GM19328 (cell line): ENCODE results near the gene SPATS2L.
A peak's percentile ranks its signal among the peaks of the same experiment; 100 is the strongest.

Experiments used
- ATAC-seq: cut with Tn5 transposase; IDR thresholded peaks from one replicate; pipeline ENCODE4 v1.9.1; 2021; ENCODE audit warnings: mild to moderate bottlenecking, moderate library complexity; ENCODE audit not compliant: unreplicated experiment

The SPATS2L gene

GRCh38 chr2:200288670-200289429 is 17.6 kb upstream of the SPATS2L start:
- no peak for ATAC-seq

GRCh38 chr2:200296118-200296517 is 10.4 kb upstream of the SPATS2L start:
- no peak for ATAC-seq

- no peak for ATAC-seq
Measured at GRCh38 chr2:200297100-200297499, 9.4 kb upstream of the SPATS2L start.

GRCh38 chr2:200297989-200298388 is 8.5 kb upstream of the SPATS2L start:
- ATAC-seq = no peak

- no peak for ATAC-seq
Measured at GRCh38 chr2:200298816-200299215, 7.7 kb upstream of the SPATS2L start.

GRCh38 chr2:200300065-200300464 is 6.4 kb upstream of the SPATS2L start:
- no peak for ATAC-seq

- no peak for ATAC-seq
Measured at GRCh38 chr2:200300638-200301314, 5.7 kb upstream of the SPATS2L start.

- ATAC-seq = no peak
Measured at GRCh38 chr2:200301953-200302858, 4.3 kb upstream of the SPATS2L start.

GRCh38 chr2:200302940-200303727 is 3.4 kb upstream of the SPATS2L start:
- ATAC-seq = no peak

GRCh38 chr2:200305797-200306195 is 697 bp upstream of the SPATS2L start:
- ATAC-seq = no peak

GRCh38 chr2:200306931-200307723 is 634 bp downstream of the SPATS2L start:
- ATAC-seq = peak; percentile 45

GRCh38 chr2:200307724-200308545 is 1.4 kb downstream of the SPATS2L start:
- no peak for ATAC-seq

GRCh38 chr2:200308546-200309295 is 2.2 kb downstream of the SPATS2L start:
- ATAC-seq = no peak

GRCh38 chr2:200309296-200310049 is 3.0 kb downstream of the SPATS2L start:
- ATAC-seq = no peak

GRCh38 chr2:200310545-200310971 is 4.1 kb downstream of the SPATS2L start:
- no peak for ATAC-seq

- ATAC-seq = no peak
Measured at GRCh38 chr2:200311139-200311538, 4.6 kb downstream of the SPATS2L start.

- ATAC-seq = no peak
Measured at GRCh38 chr2:200314976-200315567, 8.6 kb downstream of the SPATS2L start.
